Upper lobe of left lung (tissue), 4 donors: ENCODE data around the gene VAT1L.

Experiments used
- EP300 ChIP-seq, 4 donors: sonication (generic); formaldehyde crosslinking; IDR thresholded peaks; one replicate each; pipeline ENCODE4 v1.5.1; 2017; ENCODE audit warnings: antibody characterized with exemption in 4 of 4, control low read depth in 2 of 4
- POLR2A ChIP-seq, 4 donors: fragments of 450-650 bp; IDR thresholded peaks; one replicate each; pipeline ENCODE4 v1.5.1; 2016 to 2017; ENCODE audit warnings: antibody characterized with exemption in 4 of 4, mild to moderate bottlenecking in 2 of 4
- TF ChIP-seq, protein P1 (sequence below), 6 experiments: fragments of 450-650 bp in 4 of 6; fragments of 200-600 bp in 2 of 6; sonication (generic) in 2 of 6; IDR thresholded peaks; one replicate each; pipeline ENCODE4 v1.5.1; 2016 to 2019; ENCODE audit warnings: antibody characterized with exemption in 6 of 6

DNA sequence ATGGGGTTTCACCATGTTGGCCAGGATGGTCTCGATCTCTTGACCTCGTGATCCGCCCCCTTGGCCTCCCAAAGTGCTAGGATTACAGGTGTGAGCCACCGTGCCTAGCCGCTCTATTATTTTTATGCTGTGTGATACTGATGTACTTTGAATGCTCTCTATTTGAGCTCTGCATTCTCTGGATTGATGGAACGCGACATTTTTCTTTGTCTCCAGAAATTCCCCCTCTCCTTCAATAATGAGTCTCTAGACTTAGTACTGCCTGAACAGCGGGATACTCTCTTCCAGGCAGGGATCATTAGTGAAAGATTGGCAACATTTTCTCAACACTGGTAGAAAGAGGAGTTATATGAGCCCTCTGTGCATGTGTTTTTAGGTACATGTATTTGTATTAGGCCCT lies 140.6 kb downstream of the VAT1L start:
- TF ChIP-seq, protein P1, sequence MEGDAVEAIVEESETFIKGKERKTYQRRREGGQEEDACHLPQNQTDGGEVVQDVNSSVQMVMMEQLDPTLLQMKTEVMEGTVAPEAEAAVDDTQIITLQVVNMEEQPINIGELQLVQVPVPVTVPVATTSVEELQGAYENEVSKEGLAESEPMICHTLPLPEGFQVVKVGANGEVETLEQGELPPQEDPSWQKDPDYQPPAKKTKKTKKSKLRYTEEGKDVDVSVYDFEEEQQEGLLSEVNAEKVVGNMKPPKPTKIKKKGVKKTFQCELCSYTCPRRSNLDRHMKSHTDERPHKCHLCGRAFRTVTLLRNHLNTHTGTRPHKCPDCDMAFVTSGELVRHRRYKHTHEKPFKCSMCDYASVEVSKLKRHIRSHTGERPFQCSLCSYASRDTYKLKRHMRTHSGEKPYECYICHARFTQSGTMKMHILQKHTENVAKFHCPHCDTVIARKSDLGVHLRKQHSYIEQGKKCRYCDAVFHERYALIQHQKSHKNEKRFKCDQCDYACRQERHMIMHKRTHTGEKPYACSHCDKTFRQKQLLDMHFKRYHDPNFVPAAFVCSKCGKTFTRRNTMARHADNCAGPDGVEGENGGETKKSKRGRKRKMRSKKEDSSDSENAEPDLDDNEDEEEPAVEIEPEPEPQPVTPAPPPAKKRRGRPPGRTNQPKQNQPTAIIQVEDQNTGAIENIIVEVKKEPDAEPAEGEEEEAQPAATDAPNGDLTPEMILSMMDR (IDR thresholded peaks at IDR 0.05), result no peak
- no peak for TF ChIP-seq POLR2A (IDR thresholded peaks at IDR 0.05)
- TF ChIP-seq EP300 (IDR thresholded peaks at IDR 0.05), result no peak
